Smooth muscle cell (in vitro differentiated cells): ENCODE data around the gene TMEM135. TPM values are rescaled to one million over a fixed set of nuclear protein-coding genes. Genes with fewer than 3 reads are reported as not detected.
"Not testable (repeated sequence)": the region's sequence is repeated elsewhere in the genome, so short reads cannot be mapped to it uniquely, and the experiment has no call there.

Source experiments
- DNase-seq: peaks from one replicate; lab custom pipeline; 2025; ENCODE audit not compliant: unreplicated experiment; lab: John Stamatoyannopoulos, UW
- H2AFZ ChIP-seq: fragments of 200-600 bp; sonication (generic); 2 replicates; pipeline ENCODE4 v1.6.0; 2016; ENCODE audit warnings: antibody characterized with exemption, low read depth, mild to moderate bottlenecking
- H3F3A ChIP-seq: fragments of 200-600 bp; sonication (generic); 2 replicates; pipeline ENCODE4 v1.6.0; 2017; ENCODE audit warnings: antibody characterized with exemption, low read depth
- H3K27ac ChIP-seq: fragments of 200-600 bp; sonication (generic); 2 replicates; pipeline ENCODE4 v1.5.1; 2016; ENCODE audit warnings: low read depth, mild to moderate bottlenecking
- H3K27me3 ChIP-seq: fragments of 200-600 bp; sonication (generic); 2 replicates; pipeline ENCODE4 v1.6.1; 2016; ENCODE audit warnings: low read depth, mild to moderate bottlenecking
- H3K36me3 ChIP-seq: fragments of 200-600 bp; sonication (generic); 2 replicates; pipeline ENCODE4 v1.5.1; 2016; ENCODE audit warnings: low read depth
- H3K4me1 ChIP-seq: fragments of 200-600 bp; sonication (generic); 2 replicates; pipeline ENCODE4 v1.5.1; 2016; ENCODE audit warnings: low read depth
- H3K4me2 ChIP-seq: fragments of 200-600 bp; sonication (generic); 2 replicates; pipeline ENCODE4 v1.6.0; 2016; ENCODE audit warnings: mild to moderate bottlenecking
- H3K4me3 ChIP-seq: fragments of 200-600 bp; sonication (generic); 2 replicates; pipeline ENCODE4 v1.5.1; 2016; ENCODE audit warnings: mild to moderate bottlenecking
- H3K79me2 ChIP-seq: fragments of 200-600 bp; sonication (generic); 2 replicates; pipeline ENCODE4 v1.6.0; 2016; ENCODE audit warnings: low read depth, mild to moderate bottlenecking
- H3K9ac ChIP-seq: fragments of 200-600 bp; sonication (generic); 2 replicates; pipeline ENCODE4 v1.6.0; 2016; ENCODE audit warnings: low read depth
- H3K9me3 ChIP-seq: fragments of 200-600 bp; sonication (generic); replicated peaks from 2 replicates; pipeline ENCODE4 v1.5.1; 2016; ENCODE audit warnings: low read depth
- H4K20me1 ChIP-seq: fragments of 200-600 bp; sonication (generic); 2 replicates; pipeline ENCODE4 v1.6.0; 2016; ENCODE audit warnings: low read depth
- WGBS: methylation state at CpG from one replicate; pipeline ENCODE4 v1.1.7; 2016; ENCODE audit warnings: low lambda C conversion rate; 5-methylcytosine and 5-hydroxymethylcytosine counted together
- polyA plus RNA-seq: library from polyadenylated mRNA; unstranded; fragments of >200 nt; fragmentation: Nextera tagmentation; extraction: Ambion mirVana; gene quantifications from 2 replicates; pipeline ENCODE4 v1.2.1, GENCODE V29; 2016
- total RNA-seq: library from RNA; depleted of rRNA; stranded (reverse); fragments of >200 nt; gene quantifications from 2 replicates; pipeline ENCODE4 v1.2.3, GENCODE V29; 2014
- TF ChIP-seq, protein P1 (sequence below): fragments of 200-600 bp; sonication (generic); IDR thresholded peaks from 2 replicates; pipeline ENCODE4 v1.5.1; 2017; ENCODE audit warnings: borderline replicate concordance, mild to moderate bottlenecking, antibody characterized with exemption; ENCODE audit not compliant: insufficient read depth, poor library complexity, severe bottlenecking

The TMEM135 gene
- total and polyA plus RNA-seq, 2 experiments from 2014 or later = 12.4 to 21.7 TPM

DNA sequence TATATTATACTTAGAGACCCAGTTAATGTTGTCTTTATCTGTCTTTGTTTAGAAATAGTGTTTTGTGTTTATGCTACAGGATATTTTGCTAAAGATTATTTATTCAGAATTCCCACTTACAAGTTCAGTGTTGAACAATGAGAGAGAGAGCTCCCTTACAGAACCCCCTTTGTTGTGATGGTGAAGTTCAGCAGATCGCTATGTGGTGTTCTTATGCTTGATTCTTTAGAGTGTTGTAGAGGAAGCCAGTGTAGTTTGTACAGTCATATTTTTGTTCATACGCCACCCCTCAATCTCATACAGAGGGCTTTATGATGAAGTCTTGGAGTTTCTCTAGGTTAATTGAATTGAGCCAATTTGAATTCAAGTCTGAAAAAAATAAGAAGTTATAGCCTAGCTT is 150.2 kb downstream of the TMEM135 start:
- Histone ChIP-seq H4K20me1 (no peaks in the 10 kb centered on the region), H3K79me2 (peaks cover 14% of the 10 kb centered on the region), H3K4me3 (no peak overlapping the region), H2AFZ (no peak overlapping the region), H3K27me3 (no peaks in the 10 kb centered on the region), H3K9me3 (no peaks in the 10 kb centered on the region), H3K4me1 (no peaks in the 10 kb centered on the region), H3K27ac (no peak overlapping the region), H3K36me3 (no peaks in the 10 kb centered on the region), H3K9ac (no peak overlapping the region), H3K4me2 (no peak overlapping the region), H3F3A (no peaks in the 10 kb centered on the region)
- whole genome bisulfite sequencing = 61% methylated on average over 2 of the region's 2 CpGs
- DNase-seq = no peak
- TF ChIP-seq, protein P1, sequence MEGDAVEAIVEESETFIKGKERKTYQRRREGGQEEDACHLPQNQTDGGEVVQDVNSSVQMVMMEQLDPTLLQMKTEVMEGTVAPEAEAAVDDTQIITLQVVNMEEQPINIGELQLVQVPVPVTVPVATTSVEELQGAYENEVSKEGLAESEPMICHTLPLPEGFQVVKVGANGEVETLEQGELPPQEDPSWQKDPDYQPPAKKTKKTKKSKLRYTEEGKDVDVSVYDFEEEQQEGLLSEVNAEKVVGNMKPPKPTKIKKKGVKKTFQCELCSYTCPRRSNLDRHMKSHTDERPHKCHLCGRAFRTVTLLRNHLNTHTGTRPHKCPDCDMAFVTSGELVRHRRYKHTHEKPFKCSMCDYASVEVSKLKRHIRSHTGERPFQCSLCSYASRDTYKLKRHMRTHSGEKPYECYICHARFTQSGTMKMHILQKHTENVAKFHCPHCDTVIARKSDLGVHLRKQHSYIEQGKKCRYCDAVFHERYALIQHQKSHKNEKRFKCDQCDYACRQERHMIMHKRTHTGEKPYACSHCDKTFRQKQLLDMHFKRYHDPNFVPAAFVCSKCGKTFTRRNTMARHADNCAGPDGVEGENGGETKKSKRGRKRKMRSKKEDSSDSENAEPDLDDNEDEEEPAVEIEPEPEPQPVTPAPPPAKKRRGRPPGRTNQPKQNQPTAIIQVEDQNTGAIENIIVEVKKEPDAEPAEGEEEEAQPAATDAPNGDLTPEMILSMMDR = no peak

DNA sequence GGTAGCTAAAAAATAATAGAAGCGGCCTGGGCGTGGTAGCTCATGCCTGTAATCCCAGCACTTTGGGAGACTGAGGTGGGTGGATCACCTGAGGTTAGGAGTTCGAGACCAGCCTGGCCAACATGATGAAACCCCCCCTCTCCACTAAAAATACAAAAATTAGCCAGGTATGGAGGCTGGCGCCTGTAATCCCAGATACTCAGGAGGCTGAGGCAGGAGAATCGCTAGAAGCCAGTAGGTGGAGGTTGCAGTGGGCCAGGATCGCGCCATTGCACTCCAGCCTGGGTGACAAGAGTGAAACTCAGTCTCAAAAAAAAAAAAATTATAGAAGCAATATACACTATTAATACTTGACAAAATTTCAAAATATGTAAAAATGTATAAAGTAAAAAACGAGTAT is 150.7 kb downstream of the TMEM135 start:
- not testable (repeated sequence) for H2AFZ ChIP-seq, H4K20me1 ChIP-seq, DNase-seq, H3K27me3 ChIP-seq, H3K4me1 ChIP-seq, H3K9me3 ChIP-seq, H3F3A ChIP-seq, H3K36me3 ChIP-seq, H3K9ac ChIP-seq, H3K27ac ChIP-seq, H3K4me3 ChIP-seq, H3K4me2 ChIP-seq
- WGBS = 96% methylated on average over 8 of the region's 8 CpGs
- peaks cover 14% of the 10 kb centered on the region for H3K79me2 ChIP-seq

DNA sequence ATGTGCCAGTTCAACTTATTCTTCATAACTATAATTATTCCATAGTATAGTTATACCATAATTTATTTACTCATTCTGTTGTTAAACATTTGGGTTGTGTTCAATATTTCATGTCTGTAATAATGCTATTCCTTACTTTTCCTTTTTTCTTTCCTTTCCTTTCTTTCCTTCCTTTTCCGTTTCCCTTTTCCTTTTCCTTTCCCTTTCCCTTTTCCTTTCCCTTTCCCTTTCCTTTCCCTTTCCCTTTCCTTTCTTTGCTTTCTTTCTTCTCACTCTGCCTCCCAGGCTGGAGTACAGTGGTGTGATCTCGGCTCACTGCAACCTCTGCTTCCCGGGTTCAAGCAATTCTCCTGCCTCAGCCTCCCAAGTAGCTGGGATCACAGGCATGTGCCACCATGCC is 151.2 kb downstream of the TMEM135 start:
- H3K27me3 ChIP-seq, H3F3A ChIP-seq, H3K4me1 ChIP-seq, DNase-seq, H2AFZ ChIP-seq, H3K36me3 ChIP-seq, H3K9ac ChIP-seq, H3K4me2 ChIP-seq, H3K27ac ChIP-seq, H4K20me1 ChIP-seq, H3K9me3 ChIP-seq, H3K4me3 ChIP-seq: not testable (repeated sequence)
- 93% methylated on average over 3 of the region's 3 CpGs for WGBS
- H3K79me2 ChIP-seq = peaks cover 14% of the 10 kb centered on the region

DNA sequence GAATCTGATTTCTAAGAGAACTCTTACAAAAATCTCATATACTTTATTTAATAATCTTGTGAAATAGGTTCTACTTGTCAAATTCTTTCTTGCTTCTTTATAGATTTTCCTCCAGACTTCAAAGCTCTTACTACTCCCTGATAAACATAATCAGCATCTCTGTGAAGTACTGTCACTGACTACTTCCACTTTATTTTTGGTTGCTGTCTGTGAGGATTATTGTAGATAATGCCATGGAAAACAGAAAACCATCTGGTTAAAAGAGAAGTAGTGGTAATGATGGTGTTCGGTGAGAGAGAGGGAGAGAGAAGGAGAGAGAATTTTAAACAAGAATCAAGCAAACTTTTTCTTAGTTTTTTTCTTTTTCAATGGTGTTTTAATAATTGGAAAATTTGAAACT is 152.3 kb downstream of the TMEM135 start:
- Histone ChIP-seq H3K4me3 (no peak overlapping the region), H3F3A (no peaks in the 10 kb centered on the region), H3K4me2 (peak overlapping the region; percentile 0), H3K9me3 (no peaks in the 10 kb centered on the region), H3K27ac (peak overlapping the region; percentile 5), H2AFZ (no peak overlapping the region), H3K36me3 (no peaks in the 10 kb centered on the region), H3K79me2 (peaks cover 12% of the 10 kb centered on the region), H3K4me1 (peaks cover 5% of the 10 kb centered on the region), H3K27me3 (no peaks in the 10 kb centered on the region), H4K20me1 (no peaks in the 10 kb centered on the region), H3K9ac (no peak overlapping the region)
- no peak for DNase-seq
- TF ChIP-seq, protein P1 = no peak
- 26% methylated on average over 1 of the region's 1 CpG for WGBS
